SK-N-SH treated with all-trans-retinoic acid at 6 μM for 48 hours (cell line): ENCODE data around the gene DOCK9.
A peak's percentile ranks its signal among the peaks of the same experiment; 100 is the strongest.

Source experiments
- ATAC-seq: fragments of 200-7000 bp; cut with Tn5 transposase; 3 replicates; pipeline ENCODE4 v1.9.1; 2020; ENCODE audit warnings: mild to moderate bottlenecking, moderate library complexity
- BACH2 ChIP-seq: fragments of 250-450 bp; sonication (Bioruptor Pico); IDR thresholded peaks from 2 replicates; pipeline ENCODE4 v1.9.0; 2021; ENCODE audit warnings: mild to moderate bottlenecking, borderline replicate concordance
- ESRRG ChIP-seq: fragments of 250-450 bp; sonication (Bioruptor Pico); IDR thresholded peaks from 2 replicates; pipeline ENCODE4 v1.6.1; 2021; ENCODE audit warnings: mild to moderate bottlenecking
- GLIS3 ChIP-seq: fragments of 250-450 bp; sonication (Bioruptor Pico); IDR thresholded peaks from 2 replicates; pipeline ENCODE4 v1.5.0; 2020; ENCODE audit warnings: mild to moderate bottlenecking, moderate library complexity
- ISL1 ChIP-seq: fragments of 250-450 bp; sonication (Bioruptor Pico); IDR thresholded peaks from 2 replicates; pipeline ENCODE4 v2.1.2; 2022; ENCODE audit warnings: mild to moderate bottlenecking, moderate library complexity
- OSR1 ChIP-seq: fragments of 250-450 bp; sonication (Bioruptor Pico); IDR thresholded peaks from 2 replicates; pipeline ENCODE4 v1.8.0; 2022; ENCODE audit warnings: moderate library complexity, mild to moderate bottlenecking, inconsistent platforms
- PPARA ChIP-seq: fragments of 250-450 bp; sonication (Bioruptor Pico); IDR thresholded peaks from 2 replicates; pipeline ENCODE4 v1.5.0; 2020; ENCODE audit warnings: mild to moderate bottlenecking, borderline replicate concordance
- RARB ChIP-seq: fragments of 250-450 bp; sonication (Bioruptor Pico); IDR thresholded peaks from 2 replicates; pipeline ENCODE4 v1.8.0; 2021; ENCODE audit warnings: mild to moderate bottlenecking, moderate library complexity
- SNAI2 ChIP-seq: fragments of 250-450 bp; sonication (Bioruptor Pico); IDR thresholded peaks from 2 replicates; pipeline ENCODE4 v1.5.0; 2020; ENCODE audit warnings: mild to moderate bottlenecking, moderate library complexity
- TOX ChIP-seq: fragments of 250-450 bp; sonication (Bioruptor Pico); IDR thresholded peaks from 2 replicates; pipeline ENCODE4 v1.8.0; 2021; ENCODE audit warnings: mild to moderate bottlenecking, moderate library complexity, borderline replicate concordance
- ZC3H10 ChIP-seq: fragments of 250-450 bp; sonication (Bioruptor Pico); IDR thresholded peaks from 2 replicates; pipeline ENCODE4 v1.5.1; 2021; ENCODE audit warnings: mild to moderate bottlenecking, moderate library complexity
- ZFP3 ChIP-seq: fragments of 250-450 bp; sonication (Bioruptor Pico); IDR thresholded peaks from 2 replicates; pipeline ENCODE4 v1.5.0; 2020; ENCODE audit warnings: mild to moderate bottlenecking, moderate library complexity
- ZNF565 ChIP-seq: fragments of 450-650 bp; formaldehyde crosslinking; conservative IDR thresholded peaks from 2 replicates; pipeline ENCODE4 v1.5.0; 2020; ENCODE audit warnings: low read depth, mild to moderate bottlenecking, moderate library complexity
- ZNF70 ChIP-seq: fragments of 450-650 bp; formaldehyde crosslinking; IDR thresholded peaks from 2 replicates; pipeline ENCODE4 v1.5.0; 2020; ENCODE audit warnings: mild to moderate bottlenecking, moderate library complexity
- ZNF8 ChIP-seq: fragments of 450-650 bp; formaldehyde crosslinking; IDR thresholded peaks from 2 replicates; pipeline ENCODE4 v1.5.0; 2020; ENCODE audit warnings: mild to moderate bottlenecking, moderate library complexity
- TF ChIP-seq, protein P1 (sequence below): fragments of 250-450 bp; sonication (Bioruptor Pico); IDR thresholded peaks from 2 replicates; pipeline ENCODE4 v1.5.0; 2020; ENCODE audit warnings: mild to moderate bottlenecking, moderate library complexity
- TF ChIP-seq, protein P2 (sequence below): fragments of 250-450 bp; sonication (Bioruptor Pico); IDR thresholded peaks from 2 replicates; pipeline ENCODE4 v1.8.0; 2020; ENCODE audit warnings: mild to moderate bottlenecking, moderate library complexity, borderline replicate concordance
- TF ChIP-seq, protein P3 (sequence below): fragments of 250-450 bp; sonication (Bioruptor Pico); IDR thresholded peaks from 2 replicates; pipeline ENCODE4 v1.5.1; 2020; ENCODE audit warnings: low read depth, mild to moderate bottlenecking, moderate library complexity
- TF ChIP-seq, protein P4 (sequence below): fragments of 250-450 bp; sonication (Bioruptor Pico); IDR thresholded peaks from 2 replicates; pipeline ENCODE4 v1.5.1; 2021; ENCODE audit warnings: mild to moderate bottlenecking, moderate library complexity

DOCK9 gene

GRCh38 chr13:98890186-98890585 is 87.7 kb downstream of the DOCK9 start:
- peak; percentile 53; the same call in 2 of the 3 replicates for ATAC-seq
- TF ChIP-seq, protein P1, sequence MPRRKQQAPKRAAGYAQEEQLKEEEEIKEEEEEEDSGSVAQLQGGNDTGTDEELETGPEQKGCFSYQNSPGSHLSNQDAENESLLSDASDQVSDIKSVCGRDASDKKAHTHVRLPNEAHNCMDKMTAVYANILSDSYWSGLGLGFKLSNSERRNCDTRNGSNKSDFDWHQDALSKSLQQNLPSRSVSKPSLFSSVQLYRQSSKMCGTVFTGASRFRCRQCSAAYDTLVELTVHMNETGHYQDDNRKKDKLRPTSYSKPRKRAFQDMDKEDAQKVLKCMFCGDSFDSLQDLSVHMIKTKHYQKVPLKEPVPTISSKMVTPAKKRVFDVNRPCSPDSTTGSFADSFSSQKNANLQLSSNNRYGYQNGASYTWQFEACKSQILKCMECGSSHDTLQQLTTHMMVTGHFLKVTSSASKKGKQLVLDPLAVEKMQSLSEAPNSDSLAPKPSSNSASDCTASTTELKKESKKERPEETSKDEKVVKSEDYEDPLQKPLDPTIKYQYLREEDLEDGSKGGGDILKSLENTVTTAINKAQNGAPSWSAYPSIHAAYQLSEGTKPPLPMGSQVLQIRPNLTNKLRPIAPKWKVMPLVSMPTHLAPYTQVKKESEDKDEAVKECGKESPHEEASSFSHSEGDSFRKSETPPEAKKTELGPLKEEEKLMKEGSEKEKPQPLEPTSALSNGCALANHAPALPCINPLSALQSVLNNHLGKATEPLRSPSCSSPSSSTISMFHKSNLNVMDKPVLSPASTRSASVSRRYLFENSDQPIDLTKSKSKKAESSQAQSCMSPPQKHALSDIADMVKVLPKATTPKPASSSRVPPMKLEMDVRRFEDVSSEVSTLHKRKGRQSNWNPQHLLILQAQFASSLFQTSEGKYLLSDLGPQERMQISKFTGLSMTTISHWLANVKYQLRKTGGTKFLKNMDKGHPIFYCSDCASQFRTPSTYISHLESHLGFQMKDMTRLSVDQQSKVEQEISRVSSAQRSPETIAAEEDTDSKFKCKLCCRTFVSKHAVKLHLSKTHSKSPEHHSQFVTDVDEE (CRISPR knock-in tag) = no peak
- TF ChIP-seq ZFP3 (CRISPR knock-in tag) (no peak), ESRRG (CRISPR knock-in tag) (no peak)
- TF ChIP-seq, all 23 proteins: peak for 0

GRCh38 chr13:98889419-98890085 is 88.3 kb downstream of the DOCK9 start:
- ATAC-seq = no peak
- TF ChIP-seq ESRRG (CRISPR knock-in tag) (no peak), ZFP3 (CRISPR knock-in tag) (no peak), ZC3H10 (CRISPR knock-in tag) (no peak), BACH2 (CRISPR knock-in tag) (no peak), SNAI2 (CRISPR knock-in tag) (no peak), TOX (CRISPR knock-in tag) (no peak), ZNF70 (CRISPR knock-in tag) (no peak), ISL1 (no peak), RARB (CRISPR knock-in tag) (no peak), GLIS3 (CRISPR knock-in tag) (no peak), ZNF565 (no peak), PPARA (no peak), ZNF8 (CRISPR knock-in tag) (no peak), OSR1 (CRISPR knock-in tag) (no peak)
- TF ChIP-seq, protein P2, sequence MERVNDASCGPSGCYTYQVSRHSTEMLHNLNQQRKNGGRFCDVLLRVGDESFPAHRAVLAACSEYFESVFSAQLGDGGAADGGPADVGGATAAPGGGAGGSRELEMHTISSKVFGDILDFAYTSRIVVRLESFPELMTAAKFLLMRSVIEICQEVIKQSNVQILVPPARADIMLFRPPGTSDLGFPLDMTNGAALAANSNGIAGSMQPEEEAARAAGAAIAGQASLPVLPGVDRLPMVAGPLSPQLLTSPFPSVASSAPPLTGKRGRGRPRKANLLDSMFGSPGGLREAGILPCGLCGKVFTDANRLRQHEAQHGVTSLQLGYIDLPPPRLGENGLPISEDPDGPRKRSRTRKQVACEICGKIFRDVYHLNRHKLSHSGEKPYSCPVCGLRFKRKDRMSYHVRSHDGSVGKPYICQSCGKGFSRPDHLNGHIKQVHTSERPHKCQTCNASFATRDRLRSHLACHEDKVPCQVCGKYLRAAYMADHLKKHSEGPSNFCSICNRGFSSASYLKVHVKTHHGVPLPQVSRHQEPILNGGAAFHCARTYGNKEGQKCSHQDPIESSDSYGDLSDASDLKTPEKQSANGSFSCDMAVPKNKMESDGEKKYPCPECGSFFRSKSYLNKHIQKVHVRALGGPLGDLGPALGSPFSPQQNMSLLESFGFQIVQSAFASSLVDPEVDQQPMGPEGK (CRISPR knock-in tag) = no peak
- TF ChIP-seq, protein P1 (CRISPR knock-in tag) = no peak
- TF ChIP-seq, protein P3, sequence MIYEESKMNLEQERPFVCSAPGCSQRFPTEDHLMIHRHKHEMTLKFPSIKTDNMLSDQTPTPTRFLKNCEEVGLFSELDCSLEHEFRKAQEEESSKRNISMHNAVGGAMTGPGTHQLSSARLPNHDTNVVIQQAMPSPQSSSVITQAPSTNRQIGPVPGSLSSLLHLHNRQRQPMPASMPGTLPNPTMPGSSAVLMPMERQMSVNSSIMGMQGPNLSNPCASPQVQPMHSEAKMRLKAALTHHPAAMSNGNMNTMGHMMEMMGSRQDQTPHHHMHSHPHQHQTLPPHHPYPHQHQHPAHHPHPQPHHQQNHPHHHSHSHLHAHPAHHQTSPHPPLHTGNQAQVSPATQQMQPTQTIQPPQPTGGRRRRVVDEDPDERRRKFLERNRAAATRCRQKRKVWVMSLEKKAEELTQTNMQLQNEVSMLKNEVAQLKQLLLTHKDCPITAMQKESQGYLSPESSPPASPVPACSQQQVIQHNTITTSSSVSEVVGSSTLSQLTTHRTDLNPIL (CRISPR knock-in tag) = no peak
- TF ChIP-seq, protein P4, sequence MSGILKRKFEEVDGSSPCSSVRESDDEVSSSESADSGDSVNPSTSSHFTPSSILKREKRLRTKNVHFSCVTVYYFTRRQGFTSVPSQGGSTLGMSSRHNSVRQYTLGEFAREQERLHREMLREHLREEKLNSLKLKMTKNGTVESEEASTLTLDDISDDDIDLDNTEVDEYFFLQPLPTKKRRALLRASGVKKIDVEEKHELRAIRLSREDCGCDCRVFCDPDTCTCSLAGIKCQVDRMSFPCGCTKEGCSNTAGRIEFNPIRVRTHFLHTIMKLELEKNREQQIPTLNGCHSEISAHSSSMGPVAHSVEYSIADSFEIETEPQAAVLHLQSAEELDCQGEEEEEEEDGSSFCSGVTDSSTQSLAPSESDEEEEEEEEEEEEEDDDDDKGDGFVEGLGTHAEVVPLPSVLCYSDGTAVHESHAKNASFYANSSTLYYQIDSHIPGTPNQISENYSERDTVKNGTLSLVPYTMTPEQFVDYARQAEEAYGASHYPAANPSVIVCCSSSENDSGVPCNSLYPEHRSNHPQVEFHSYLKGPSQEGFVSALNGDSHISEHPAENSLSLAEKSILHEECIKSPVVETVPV (CRISPR knock-in tag) = no peak

GRCh38 chr13:98888890-98889279 is 89.0 kb downstream of the DOCK9 start:
- TF ChIP-seq BACH2 (CRISPR knock-in tag) = no peak
- TF ChIP-seq ZNF70 (CRISPR knock-in tag) = no peak
- TF ChIP-seq, protein P4 (CRISPR knock-in tag) = no peak
- TF ChIP-seq ZC3H10 (CRISPR knock-in tag) = no peak
- TF ChIP-seq RARB (CRISPR knock-in tag) = no peak

More at GRCh38 chr13:98888890-98889279, 89.0 kb downstream of the DOCK9 start:
- ATAC-seq = no peak
